HFF-Myc (cell line): ENCODE measurements around the gene MGAT4A.
"Not testable (repeated sequence)": the region's sequence is repeated elsewhere in the genome, so short reads cannot be mapped to it uniquely, and the experiment has no call there.

Experiments
- DNase-seq: peaks from one replicate; pipeline ENCODE4 v3.0.0-alpha.2; 2011; ENCODE audit warnings: low read depth; ENCODE audit errors: extremely low read depth
- H3K4me3 ChIP-seq: replicated peaks from 2 replicates; pipeline ENCODE4 v1.5.1; 2011; ENCODE audit warnings: low read depth, mild to moderate bottlenecking, control low read depth, low read length
- TF ChIP-seq, protein P1 (sequence below): IDR thresholded peaks from 2 replicates; pipeline ENCODE4 v1.5.1; 2012; ENCODE audit warnings: mild to moderate bottlenecking, low read depth, low read length, control low read depth; ENCODE audit errors: missing control alignments

Gene MGAT4A

DNA sequence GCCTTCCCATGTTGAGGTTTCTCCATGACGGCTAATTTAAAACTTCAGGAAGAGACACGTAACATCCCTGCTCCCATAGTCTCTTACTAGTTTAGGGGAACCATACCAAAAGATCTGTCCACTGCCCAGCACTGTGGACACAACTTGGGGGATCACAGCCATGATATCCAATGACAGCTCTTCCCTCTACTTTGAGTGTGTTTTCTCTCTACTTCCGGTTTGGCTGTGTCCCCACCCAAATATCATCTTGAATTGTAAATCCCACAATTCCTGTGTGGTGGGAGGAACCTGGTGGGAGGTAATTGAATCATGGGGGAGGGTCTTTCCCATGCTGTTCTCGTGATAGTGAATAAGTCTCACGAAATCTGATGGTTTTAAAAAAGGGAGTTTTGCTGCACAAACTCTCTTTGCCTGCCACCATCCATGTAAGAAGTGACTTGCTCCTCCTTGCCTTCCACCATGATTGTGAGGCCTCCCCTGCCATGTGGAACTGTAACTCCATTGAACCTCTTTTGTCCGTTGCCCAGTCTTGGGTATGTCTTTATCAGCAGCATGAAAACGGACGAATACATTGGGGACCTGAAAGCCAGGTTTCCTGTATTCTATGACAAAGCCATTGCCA lies 1.6 kb upstream of the MGAT4A start:
- no peak for DNase-seq
- no peak overlapping the region for H3K4me3 ChIP-seq
- TF ChIP-seq, protein P1, sequence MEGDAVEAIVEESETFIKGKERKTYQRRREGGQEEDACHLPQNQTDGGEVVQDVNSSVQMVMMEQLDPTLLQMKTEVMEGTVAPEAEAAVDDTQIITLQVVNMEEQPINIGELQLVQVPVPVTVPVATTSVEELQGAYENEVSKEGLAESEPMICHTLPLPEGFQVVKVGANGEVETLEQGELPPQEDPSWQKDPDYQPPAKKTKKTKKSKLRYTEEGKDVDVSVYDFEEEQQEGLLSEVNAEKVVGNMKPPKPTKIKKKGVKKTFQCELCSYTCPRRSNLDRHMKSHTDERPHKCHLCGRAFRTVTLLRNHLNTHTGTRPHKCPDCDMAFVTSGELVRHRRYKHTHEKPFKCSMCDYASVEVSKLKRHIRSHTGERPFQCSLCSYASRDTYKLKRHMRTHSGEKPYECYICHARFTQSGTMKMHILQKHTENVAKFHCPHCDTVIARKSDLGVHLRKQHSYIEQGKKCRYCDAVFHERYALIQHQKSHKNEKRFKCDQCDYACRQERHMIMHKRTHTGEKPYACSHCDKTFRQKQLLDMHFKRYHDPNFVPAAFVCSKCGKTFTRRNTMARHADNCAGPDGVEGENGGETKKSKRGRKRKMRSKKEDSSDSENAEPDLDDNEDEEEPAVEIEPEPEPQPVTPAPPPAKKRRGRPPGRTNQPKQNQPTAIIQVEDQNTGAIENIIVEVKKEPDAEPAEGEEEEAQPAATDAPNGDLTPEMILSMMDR, result no peak

DNA sequence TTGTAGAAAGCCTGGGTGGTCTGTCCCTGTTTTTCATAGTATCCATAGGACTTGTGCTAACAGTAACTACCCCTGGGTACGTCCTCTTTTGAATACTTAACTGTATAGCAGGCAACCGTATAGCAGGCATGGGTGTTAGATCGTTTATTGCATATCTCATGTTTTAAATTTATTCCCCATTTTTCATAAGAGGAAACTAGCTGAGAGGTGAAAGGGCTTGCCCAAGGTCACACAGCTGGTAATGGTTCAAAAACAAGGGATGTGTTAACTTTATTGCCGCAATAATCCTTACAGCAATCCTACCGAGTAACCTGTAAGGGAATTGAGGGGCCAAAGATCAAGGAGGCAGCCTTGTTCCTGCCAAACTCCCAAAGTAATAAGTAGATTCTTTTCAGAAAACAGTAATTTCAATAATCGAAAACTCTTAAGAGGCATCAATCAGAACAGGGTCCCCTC lies 990 bp upstream of the MGAT4A start:
- no peak for DNase-seq
- TF ChIP-seq, protein P1, result no peak
- no peak overlapping the region for H3K4me3 ChIP-seq

DNA sequence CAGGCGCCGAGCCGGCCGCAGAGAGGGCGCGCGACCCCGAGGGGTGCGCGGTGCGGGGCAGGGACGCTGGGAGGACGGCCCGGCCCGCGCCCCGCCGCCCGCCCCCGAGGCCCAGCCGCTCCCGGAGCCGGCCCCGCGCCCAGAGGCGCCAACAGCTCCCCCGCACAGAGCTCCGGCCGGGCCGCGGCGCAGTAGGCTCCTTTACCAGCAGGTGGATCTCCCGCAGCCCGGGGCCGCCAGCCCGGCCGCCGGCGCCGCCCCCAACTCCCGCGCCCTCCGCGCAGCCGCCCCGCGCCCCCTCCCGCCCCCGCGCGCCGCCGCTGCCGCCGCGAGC lies 258 bp downstream of the MGAT4A start:
- TF ChIP-seq, protein P1, result no peak
- no peak overlapping the region for H3K4me3 ChIP-seq
- DNase-seq, result no peak

DNA sequence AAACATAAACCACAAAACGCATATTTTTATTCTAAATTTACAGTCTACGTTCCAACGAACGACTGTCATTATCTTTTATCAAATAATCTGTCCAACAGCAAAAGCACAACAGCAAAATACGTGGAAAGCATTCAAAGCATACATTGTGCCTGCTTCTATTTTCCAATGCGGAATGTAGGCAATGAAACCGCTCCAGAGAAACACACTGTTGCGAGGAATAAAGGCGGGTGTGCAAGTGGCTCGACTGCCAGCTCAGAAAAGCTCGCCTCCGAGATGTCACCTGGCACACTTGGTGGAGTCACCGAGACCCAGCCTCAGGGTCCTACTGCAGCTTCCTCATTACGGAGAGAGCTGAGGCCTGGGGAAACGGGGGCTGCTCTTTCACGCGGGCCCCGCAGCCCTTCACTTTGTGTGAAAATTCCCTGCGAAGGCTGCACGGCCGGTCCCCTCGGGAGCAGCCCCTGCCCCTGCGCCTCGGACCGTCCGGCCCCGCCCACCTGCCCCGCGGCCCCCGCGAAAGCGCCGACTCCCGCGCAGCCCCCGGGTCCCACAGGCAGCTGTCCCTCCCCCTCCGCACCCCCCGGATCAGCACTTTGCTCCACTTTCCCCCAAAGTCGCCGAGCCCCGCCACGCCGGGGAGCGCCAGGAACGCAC lies 752 bp downstream of the MGAT4A start:
- TF ChIP-seq, protein P1, result no peak
- H3K4me3 ChIP-seq, result no peak overlapping the region
- no peak for DNase-seq

DNA sequence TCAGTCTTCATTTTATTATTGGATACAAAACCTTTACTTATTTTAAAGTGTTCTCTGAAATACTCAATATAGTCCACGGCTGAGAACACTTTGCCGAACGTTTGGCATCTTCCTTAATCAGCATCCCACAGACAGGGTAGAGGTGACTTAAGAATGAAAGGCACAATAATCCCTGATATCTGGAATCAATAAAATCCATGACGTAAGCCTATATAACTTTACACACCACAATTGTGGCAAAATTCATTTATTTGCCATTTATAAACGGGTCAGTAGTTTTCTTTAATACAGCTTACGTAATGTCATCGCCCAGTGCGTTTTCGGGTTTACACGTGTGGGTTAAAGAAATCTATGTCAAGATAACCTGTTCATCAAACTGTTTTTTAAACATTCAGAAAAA lies 1.3 kb downstream of the MGAT4A start:
- TF ChIP-seq, protein P1, result no peak
- H3K4me3 ChIP-seq, result no peak overlapping the region
- no peak for DNase-seq

DNA sequence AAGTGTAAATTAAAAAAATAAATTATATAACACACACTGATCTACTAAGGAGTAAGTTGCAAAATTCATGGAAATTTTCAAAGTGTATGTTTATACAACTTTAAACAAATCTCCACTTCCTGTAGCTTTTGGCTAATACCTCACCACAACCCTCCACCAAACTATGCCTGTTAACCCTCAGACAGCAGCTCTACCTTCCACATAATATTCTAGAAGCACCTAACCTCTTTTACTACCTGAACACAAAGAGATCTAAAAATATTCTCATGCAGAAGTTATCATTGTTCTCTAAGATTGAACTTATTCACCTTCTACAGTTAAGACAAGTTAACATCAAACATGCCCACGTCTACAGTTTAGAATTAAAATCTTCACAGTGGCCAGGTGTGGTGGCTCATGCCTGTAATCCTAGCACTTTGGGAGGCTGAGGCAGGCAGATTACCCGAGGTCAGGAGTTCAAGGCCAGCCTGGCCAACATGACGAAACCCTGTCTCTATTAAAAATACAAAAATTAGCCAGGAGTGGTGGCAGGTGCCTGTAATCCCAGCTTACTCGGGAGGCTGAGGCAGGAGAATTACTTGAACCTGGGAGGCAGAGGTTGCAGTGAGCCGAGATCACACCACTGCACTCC lies 2.7 kb downstream of the MGAT4A start:
- DNase-seq, H3K4me3 ChIP-seq: not testable (repeated sequence)

DNA sequence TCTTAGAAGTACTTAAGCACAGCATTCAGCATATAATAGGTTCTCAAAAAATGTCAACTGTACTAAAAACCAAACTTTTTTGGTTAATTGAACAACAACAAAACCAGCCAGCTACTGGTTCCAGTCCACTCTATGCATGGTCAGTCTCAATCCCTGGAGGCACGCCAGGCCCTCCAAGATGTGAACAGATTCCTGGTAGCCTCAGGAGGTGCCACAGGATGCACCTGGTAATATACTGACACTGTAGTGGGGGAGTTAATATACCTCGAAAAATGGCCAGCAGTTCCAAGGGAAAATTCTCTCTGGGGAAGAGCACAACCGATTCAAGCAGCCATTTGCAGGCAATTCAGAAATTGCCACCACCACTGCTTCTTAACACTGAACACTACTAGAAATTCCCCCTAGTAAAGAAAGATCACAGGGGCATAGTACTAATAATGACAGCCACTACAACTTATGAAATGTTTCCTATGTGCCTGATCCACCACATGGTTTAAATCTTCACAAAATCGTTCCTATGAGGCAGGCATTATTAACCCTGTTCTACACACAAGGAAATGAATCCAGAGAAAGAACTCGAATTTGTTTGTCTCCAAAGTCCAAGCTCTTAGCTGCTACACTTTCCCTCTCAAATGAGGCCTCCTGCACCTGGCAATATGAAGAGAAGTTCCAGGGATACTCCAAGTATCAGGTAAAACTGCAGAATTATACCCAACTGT lies 3.4 kb downstream of the MGAT4A start:
- DNase-seq, result no peak
- TF ChIP-seq, protein P1, result no peak
- H3K4me3 ChIP-seq, result no peak overlapping the region
